ENCODE results near the gene COL13A1.

The COL13A1 gene

DNA sequence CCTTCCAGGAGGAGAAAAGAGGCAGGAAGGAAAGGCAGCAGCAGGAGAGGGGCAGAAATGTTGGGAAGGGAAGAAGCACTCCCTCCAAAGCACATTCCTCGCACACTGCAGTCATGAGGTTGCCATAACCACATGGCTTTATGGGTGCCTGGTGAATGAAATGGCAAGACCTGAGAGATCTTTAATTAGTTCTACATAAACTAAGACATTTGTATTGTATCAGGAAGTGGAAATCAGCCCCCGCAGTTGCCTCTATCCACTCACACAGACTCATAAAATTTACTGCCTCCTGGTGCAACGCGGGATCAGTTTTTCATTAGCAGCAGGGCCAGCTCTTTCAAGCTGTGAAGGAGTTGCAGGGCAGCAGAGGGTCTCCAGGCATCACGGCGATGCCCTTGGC is 106.4 kb downstream of the COL13A1 start:
- no peak for DNase-seq (ENCODE audit: low spot score)

DNA sequence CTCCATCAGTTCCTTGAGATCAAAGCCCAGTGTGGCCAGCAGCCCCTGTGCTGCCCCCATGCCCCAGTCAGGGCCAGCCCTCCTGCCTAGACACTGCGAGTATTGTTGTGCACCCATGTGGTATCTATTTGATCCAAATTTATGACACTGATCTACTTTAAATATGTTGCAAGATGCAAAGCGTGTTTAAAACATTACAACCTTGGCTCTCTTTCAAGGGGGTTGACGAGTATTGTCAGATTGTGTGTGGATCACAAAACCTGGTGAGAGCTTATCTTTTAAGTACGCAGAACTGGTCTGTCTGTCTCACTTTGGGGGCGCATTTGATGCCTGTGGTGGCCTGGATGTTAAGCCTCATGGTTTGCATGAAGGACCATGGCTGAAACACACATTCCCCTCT is 108.9 kb downstream of the COL13A1 start:
- DNase-seq (ENCODE audit: low spot score), result no peak

- no peak for DNase-seq (ENCODE audit: low spot score)
Observed at GRCh38 chr10:69911613-69912528, 110.2 kb downstream of the COL13A1 start.

DNA sequence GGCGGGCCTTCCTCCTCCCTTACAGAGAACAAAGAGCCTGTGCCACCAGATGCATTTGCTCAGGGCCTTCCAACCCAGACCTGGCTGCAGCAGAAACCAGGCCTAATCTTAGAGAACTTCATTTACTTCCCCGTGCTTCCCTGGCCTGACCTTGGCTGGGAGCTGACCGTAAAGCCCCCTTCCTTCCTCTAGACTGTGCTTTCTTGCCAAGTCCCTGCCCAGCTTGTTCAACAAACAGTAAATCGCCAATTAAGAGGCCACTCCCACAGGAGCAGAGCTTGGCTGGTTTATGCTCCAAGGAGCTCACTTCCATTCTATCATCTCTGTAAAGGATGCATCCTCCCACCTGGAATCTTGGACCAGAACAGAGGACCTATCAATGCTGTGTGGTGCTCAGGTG is 110.9 kb downstream of the COL13A1 start:
- no peak for DNase-seq (ENCODE audit: low spot score)

GRCh38 chr10:69913606-69914382 is 112.1 kb downstream of the COL13A1 start:
- DNase-seq (ENCODE audit: low spot score), result no peak

DNA sequence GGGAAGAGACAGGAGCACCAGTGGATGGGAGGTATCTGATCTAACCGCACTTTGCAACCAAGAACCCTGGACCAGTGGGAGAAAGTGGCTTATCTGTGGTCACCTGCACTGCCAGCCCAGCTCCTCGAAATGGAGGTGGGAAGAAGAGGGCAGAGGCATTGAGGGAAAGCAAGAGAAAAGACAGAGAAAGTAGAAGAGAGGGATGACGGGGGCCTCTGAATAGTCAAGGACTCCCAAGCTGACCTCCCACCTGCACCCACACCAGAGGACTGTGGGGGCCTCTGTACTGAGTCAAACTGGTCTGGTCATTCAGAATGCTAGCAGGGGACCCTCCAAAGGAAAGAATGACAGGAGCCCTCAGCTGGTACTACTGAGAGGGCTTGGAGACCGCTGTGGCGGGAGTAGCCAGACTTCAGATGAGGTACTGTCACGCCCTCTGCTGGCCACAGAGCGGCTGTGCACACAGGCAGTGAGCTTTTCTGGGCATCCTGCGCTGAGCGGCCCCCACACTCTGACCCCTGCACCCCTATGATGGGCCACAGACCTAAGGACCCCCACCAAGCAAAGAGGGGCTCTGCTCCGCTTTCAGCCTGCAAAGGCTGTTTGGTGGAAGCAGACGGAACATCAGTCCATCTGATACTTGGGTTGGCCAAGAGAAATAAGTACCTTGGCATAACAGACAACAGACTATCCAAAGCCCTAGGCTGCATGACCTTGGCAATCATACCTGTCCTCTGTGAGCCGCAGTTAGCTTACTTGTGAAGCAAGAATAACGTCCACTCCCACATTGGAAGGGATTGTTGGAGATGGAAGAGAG is 112.9 kb downstream of the COL13A1 start:
- peak; percentile 66 for DNase-seq (ENCODE audit: low spot score)

DNA sequence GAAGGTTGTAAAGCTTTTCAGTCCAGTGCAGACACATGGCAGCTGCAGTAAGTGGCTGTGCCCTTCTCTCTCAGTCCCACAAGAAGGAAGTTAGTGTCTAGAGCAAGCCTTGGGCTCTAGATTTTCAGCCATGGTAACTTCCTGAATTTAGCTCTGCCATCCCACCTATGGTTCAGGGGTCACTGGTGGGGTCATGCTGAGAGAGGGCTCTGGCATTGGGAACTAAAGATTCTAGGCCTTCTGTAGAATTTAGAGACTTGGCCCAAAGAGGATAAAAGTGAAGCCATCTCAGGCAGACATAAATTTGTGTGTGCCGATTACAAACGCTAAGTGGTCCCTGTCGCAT is 113.5 kb downstream of the COL13A1 start:
- DNase-seq (ENCODE audit: low spot score), result no peak

GRCh38 chr10:69916118-69916517 is 114.4 kb downstream of the COL13A1 start:
- DNase-seq (ENCODE audit: low spot score), result no peak

DNA sequence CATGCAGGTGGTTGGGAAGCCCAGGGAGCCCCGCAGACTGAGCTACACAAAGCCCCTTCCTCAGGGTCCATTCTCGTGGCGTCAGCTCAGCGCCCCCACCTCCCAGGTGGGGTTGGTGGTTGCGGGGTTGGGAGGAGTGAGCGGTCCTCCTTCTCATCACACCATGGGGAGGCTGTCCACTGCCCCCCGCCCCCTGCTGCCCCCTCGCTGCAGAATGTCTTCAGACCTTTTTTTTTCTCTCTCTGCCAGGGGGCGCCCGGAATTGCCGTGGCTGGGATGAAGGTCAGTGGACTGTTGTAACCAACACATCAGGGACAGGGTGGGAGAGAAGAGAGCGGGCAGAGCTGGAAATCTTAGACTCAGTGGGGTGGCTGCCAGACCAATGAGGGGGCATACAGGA is 116.3 kb downstream of the COL13A1 start:
- DNase-seq (ENCODE audit: low spot score), result no peak

DNA sequence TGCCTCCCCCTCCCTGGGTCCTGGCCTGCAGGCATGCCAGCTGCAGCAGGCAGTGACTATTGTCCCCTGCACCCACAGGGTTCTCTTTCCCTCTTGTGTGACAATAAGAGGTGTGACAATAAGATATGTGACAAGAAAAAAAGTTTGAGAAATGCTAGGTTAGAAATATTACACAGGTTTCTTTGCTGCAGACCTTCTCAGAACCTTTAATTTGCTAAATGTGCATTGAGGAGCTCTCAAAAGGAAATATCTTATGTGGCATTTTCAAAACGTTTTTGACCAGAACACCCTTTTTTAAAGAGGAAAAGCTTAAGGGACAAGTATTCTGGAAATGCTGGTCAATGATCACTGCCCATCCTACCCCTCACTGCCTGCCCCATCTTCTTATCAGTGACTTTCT is 117.5 kb downstream of the COL13A1 start:
- no peak for DNase-seq (ENCODE audit: low spot score)

DNA sequence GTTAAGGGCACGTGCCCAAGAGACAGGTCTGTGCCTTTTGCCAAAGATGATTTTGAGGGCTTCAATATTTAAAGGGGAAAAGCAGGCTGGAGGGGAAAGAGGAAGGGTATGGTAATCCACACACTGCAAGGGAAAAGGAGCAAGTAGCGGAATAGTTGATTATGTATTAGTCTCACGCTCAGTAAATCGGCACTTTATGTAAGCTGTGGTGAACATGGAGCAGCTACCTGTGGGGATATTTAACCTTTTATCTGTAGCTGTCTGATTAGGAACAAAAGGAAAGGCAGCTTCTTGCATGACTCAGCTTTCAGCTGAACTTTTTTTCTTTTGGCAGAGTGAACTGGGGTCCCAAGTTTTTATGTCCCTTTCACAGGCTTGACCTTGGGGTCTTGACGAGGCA is 123.4 kb downstream of the COL13A1 start:
- no peak for DNase-seq (ENCODE audit: low spot score)

GRCh38 chr10:69928339-69928738 is 126.6 kb downstream of the COL13A1 start:
- no peak for DNase-seq (ENCODE audit: low spot score)

- no peak for DNase-seq (ENCODE audit: low spot score)
Observed at GRCh38 chr10:69929575-69929974, 127.9 kb downstream of the COL13A1 start.

DNA sequence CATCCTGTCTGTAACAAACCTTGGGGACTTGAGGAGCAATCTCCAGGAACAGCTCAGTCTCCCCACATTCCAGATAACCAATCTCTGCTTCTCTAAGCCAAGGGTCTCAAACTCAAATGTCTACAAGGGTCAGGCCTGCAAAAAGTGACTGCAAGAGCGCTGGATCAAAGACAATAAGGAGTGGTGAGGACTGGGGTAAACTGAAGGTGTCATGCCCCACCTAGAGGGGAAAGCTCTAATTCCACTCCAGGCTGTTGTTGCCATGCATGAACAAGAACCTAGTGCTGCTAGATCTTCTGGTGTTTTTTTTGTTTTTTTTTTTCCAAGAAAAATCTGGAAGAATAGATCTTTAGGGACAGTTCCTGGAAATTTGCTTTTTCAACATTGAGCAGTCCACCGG is 133.1 kb downstream of the COL13A1 start:
- no peak for DNase-seq (ENCODE audit: low spot score)

DNA sequence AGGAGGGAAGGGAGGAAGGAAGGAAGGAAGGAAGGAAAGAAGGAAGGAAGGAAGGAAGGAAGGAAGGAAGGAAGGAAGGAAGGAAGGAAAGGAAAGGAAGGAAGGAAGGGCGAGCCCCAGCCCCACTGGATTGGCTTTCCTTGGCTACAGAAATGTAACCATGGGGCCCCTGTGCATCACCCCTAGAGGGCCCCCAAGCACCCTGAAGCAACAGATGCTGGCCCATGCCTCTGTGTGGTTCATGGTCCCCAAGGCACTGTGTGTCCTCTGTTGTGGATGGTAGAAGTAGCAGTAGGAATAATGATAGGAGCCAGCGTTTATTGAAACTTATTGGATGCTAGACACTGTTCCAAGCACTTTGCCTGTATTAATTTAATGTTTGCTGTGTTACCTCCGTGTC is 134.4 kb downstream of the COL13A1 start:
- DNase-seq (ENCODE audit: low spot score), result no peak

- no peak for DNase-seq (ENCODE audit: low spot score)
Observed at GRCh38 chr10:69938541-69938991, 136.9 kb downstream of the COL13A1 start.

GRCh38 chr10:69939061-69939460 is 137.4 kb downstream of the COL13A1 start:
- no peak for DNase-seq (ENCODE audit: low spot score)

DNA sequence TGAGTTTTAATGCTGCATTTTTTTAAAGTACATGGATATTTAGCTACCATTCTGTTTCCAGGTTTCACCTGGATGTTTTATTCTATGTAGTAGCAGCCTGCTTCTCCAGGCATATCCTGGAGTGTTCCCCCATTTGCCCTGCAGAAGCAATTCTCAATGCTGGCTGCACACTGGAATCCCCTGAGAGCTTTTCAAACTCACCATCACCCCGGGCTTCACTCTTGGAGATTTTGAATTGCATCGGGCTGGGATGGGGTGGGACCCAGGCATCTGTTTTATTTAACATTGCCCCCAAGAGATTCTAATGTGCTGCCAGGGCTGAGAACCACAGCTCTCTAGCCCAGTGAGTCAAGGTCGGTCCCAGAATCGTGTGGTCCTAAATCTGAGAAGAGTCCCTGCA is 137.8 kb downstream of the COL13A1 start:
- no peak for DNase-seq (ENCODE audit: low spot score)

GRCh38 chr10:69941730-69942129 is 140.0 kb downstream of the COL13A1 start:
- no peak for DNase-seq (ENCODE audit: low spot score)

DNA sequence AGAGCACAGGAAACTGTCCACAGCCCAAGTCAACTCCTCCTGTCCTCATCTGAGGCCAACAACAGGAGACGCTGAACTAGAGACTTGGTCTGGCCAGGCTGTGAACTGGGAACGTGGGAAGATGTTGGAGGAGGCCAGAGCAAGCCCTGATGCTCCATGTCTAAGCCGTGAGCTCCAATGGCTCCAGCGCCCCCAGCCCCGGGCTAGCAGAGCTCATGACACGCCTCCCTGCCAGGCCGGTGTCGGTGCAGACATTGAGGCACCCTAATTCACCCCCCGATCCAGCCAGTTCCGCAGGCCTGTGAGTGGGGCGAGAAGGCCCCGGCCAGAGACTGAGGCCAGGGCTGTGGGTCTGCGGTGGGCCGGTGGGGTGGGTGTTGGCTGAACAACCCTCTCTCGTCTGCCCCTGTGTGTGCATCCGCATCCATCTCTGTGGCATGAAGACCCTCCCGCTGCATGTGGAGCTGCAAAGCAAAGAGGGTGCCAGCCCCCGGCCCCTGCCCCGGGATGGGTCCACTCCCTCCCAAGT is 141.7 kb downstream of the COL13A1 start:
- DNase-seq (ENCODE audit: low spot score), result no peak

DNA sequence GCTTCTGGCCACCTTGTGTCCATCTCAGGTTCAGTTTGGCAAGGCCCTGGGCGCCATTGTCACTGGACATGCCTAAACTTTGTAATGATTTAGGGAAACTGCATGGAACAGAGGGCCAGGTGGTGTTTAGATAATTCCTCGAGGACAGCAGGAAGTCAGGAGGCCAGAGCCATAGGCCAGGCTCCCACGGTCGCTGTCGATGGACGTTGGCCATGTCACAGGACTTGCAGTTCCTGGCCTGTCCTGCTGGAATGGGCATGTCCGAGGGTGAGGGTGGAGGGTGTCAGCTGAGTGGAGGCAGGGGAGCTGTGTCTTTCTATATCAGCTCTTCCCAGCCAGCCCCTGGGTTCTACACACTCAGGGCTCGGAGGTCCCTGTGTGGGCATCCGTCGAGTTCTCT is 143.1 kb downstream of the COL13A1 start:
- no peak for DNase-seq (ENCODE audit: low spot score)

DNA sequence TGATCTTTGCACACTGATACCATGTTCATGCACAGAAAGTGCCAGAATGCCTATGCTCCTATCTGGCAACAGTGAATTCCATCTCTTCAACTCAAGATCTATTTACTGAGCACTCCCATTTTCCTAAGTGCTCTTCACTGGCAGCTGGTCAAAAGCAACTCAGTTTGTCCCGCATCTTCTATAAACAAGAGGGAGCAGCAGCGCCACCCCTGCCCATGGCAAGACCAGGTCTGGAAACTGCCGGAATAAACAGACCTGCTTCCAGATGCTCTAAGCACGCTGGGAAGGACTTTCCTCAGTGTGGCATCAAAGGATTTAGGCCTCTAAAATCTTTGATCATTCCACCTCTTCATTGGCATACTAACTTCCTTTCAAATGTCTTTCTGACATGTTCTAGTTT is 146.6 kb downstream of the COL13A1 start:
- no peak for DNase-seq (ENCODE audit: low spot score)
